Measurements from ENCODE around the gene FREM2.

DNA sequence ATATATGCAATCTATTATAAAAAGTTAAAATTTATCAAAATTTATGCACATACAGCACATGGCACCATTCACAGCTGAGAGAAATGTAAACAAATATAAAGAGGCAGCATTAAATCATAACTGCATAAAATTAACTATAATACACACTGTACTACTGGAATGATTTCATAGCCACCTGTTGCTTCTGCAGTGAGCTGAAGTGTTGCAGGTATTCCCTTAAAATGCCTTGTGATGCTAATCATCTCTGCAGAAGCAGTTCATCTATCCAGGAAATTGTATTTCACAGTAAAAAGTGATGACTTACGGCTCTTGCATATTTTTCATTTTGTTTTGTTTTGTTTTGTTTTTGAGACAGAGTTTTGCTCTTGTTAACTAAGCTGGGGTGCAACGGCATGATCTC lies 221.7 kb downstream of the FREM2 start:
- TF ChIP-seq, protein P1, sequence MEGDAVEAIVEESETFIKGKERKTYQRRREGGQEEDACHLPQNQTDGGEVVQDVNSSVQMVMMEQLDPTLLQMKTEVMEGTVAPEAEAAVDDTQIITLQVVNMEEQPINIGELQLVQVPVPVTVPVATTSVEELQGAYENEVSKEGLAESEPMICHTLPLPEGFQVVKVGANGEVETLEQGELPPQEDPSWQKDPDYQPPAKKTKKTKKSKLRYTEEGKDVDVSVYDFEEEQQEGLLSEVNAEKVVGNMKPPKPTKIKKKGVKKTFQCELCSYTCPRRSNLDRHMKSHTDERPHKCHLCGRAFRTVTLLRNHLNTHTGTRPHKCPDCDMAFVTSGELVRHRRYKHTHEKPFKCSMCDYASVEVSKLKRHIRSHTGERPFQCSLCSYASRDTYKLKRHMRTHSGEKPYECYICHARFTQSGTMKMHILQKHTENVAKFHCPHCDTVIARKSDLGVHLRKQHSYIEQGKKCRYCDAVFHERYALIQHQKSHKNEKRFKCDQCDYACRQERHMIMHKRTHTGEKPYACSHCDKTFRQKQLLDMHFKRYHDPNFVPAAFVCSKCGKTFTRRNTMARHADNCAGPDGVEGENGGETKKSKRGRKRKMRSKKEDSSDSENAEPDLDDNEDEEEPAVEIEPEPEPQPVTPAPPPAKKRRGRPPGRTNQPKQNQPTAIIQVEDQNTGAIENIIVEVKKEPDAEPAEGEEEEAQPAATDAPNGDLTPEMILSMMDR (IDR thresholded peaks at IDR 0.05; ENCODE audit: low read depth, low read length) = no peak
- TF ChIP-seq MYC (IDR thresholded peaks at IDR 0.05; ENCODE audit: low read depth, low read length) (no peak), POLR2A (IDR thresholded peaks at IDR 0.05; ENCODE audit: extremely low read depth, insufficient read length) (no peak)
- TF ChIP-seq, protein P2, sequence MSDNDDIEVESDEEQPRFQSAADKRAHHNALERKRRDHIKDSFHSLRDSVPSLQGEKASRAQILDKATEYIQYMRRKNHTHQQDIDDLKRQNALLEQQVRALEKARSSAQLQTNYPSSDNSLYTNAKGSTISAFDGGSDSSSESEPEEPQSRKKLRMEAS (IDR thresholded peaks at IDR 0.05; ENCODE audit: low read depth, low read length) = no peak

All from NB4 (cell line).